ENCODE results near the gene CDH16. TPM values are rescaled to one million over a fixed set of nuclear protein-coding genes. Genes with fewer than 3 reads are reported as not detected.
A peak's percentile ranks its signal among the peaks of the same experiment; 100 is the strongest.

Gene CDH16
- total RNA-seq, 4 donors from 2014 or later = 11.3 to 19.5 (median 15.4) TPM; not detected in 1

GRCh38 chr16:66913711-66914110 is 5.0 kb downstream of the CDH16 start:
- TF ChIP-seq POLR2A (IDR thresholded peaks at IDR 0.05) = no peak
- no peak for TF ChIP-seq CTCF (IDR thresholded peaks at IDR 0.05)
- H3K27me3 ChIP-seq = no peaks in the 10 kb centered on the region

GRCh38 chr16:66913081-66913480 is 5.6 kb downstream of the CDH16 start:
- Histone ChIP-seq H3K4me3 (no peak overlapping the region), H3K27ac (no peak overlapping the region), H3K4me1 (no peaks in the 10 kb centered on the region), H3K9me3 (no peaks in the 10 kb centered on the region), H3K36me3 (no peaks in the 10 kb centered on the region), H3K27me3 (no peaks in the 10 kb centered on the region)
- TF ChIP-seq POLR2A (IDR thresholded peaks at IDR 0.05) (no peak), CTCF (IDR thresholded peaks at IDR 0.05) (no peak)
- DNase-seq = no peak

More at GRCh38 chr16:66913711-66914110, 5.0 kb downstream of the CDH16 start:
- no peaks in the 10 kb centered on the region for H3K9me3 ChIP-seq
- no peaks in the 10 kb centered on the region for H3K4me1 ChIP-seq
- H3K4me3 ChIP-seq = no peak overlapping the region
- H3K36me3 ChIP-seq = no peaks in the 10 kb centered on the region
- DNase-seq = no peak
- H3K27ac ChIP-seq = no peak overlapping the region

- Histone ChIP-seq H3K27ac (no peak overlapping the region), H3K9me3 (no peaks in the 10 kb centered on the region), H3K4me1 (no peaks in the 10 kb centered on the region), H3K4me3 (no peak overlapping the region), H3K36me3 (no peaks in the 10 kb centered on the region), H3K27me3 (no peaks in the 10 kb centered on the region)
- TF ChIP-seq POLR2A (IDR thresholded peaks at IDR 0.05) = no peak
- no peak for TF ChIP-seq CTCF (IDR thresholded peaks at IDR 0.05)
- DNase-seq = no peak
Measured at GRCh38 chr16:66911801-66912200, 6.9 kb downstream of the CDH16 start.

GRCh38 chr16:66911112-66911511 is 7.6 kb downstream of the CDH16 start:
- TF ChIP-seq POLR2A (IDR thresholded peaks at IDR 0.05) (no peak), CTCF (IDR thresholded peaks at IDR 0.05) (no peak)
- peaks cover 0 to 1% (median 0%) of the 10 kb centered on the region in 4 donors for H3K4me1 ChIP-seq

GRCh38 chr16:66910175-66910940 is 8.3 kb downstream of the CDH16 start:
- H3K27ac ChIP-seq = no peak overlapping the region
- DNase-seq = peak in 1 of 3 donors; percentile 37
- TF ChIP-seq POLR2A (IDR thresholded peaks at IDR 0.05) = no peak
- TF ChIP-seq CTCF (IDR thresholded peaks at IDR 0.05) = no peak

More at GRCh38 chr16:66911112-66911511, 7.6 kb downstream of the CDH16 start:
- Histone ChIP-seq H3K4me3 (no peak overlapping the region), H3K27ac (no peak overlapping the region), H3K36me3 (no peaks in the 10 kb centered on the region), H3K27me3 (no peaks in the 10 kb centered on the region), H3K9me3 (no peaks in the 10 kb centered on the region)
- DNase-seq = no peak

More at GRCh38 chr16:66910175-66910940, 8.3 kb downstream of the CDH16 start:
- H3K36me3 ChIP-seq = no peaks in the 10 kb centered on the region
- no peaks in the 10 kb centered on the region for H3K27me3 ChIP-seq
- no peak overlapping the region for H3K4me3 ChIP-seq
- H3K9me3 ChIP-seq = no peaks in the 10 kb centered on the region
- H3K4me1 ChIP-seq = peaks cover 0 to 9% (median 0%) of the 10 kb centered on the region in 4 donors
